Thoracic aorta (tissue), 2 donors: ENCODE measurements around the gene GABRB2. TPM values are rescaled to one million over a fixed set of nuclear protein-coding genes. Genes with fewer than 3 reads are reported as not detected.

Source experiments
- ATAC-seq: fragments of 150-250 bp; one replicate; pipeline ENCODE4 v1.8.0; 2017; ENCODE audit warnings: low read depth; ENCODE audit not compliant: insufficient number of reproducible peaks, low FRiP score
- DNase-seq: peaks from one replicate; pipeline ENCODE4 v3.0.0-alpha.2; 2020; ENCODE audit warnings: low spot score
- H3K27ac ChIP-seq, 2 donors: fragments of 200-600 bp; sonication (generic); 1 replicate in 1 of 2; 2 replicates in 1 of 2; pipeline ENCODE4 v1.5.1; 2016; ENCODE audit warnings: mild to moderate bottlenecking in 2 of 2, moderate library complexity in 2 of 2
- H3K27me3 ChIP-seq: fragments of 200-600 bp; sonication (generic); replicated peaks from 2 replicates; pipeline ENCODE4 v1.6.0; 2016; ENCODE audit warnings: mild to moderate bottlenecking; ENCODE audit not compliant: insufficient read depth
- H3K36me3 ChIP-seq: fragments of 200-600 bp; sonication (generic); one replicate; pipeline ENCODE4 v1.5.1; 2016
- H3K4me1 ChIP-seq, 2 donors: fragments of 200-600 bp; sonication (generic); 1 replicate in 1 of 2; 2 replicates in 1 of 2; pipeline versions ENCODE4 v1.5.1 to v1.6.0; 2016; ENCODE audit warnings: low read depth in 2 of 2, mild to moderate bottlenecking in 1 of 2; ENCODE audit not compliant: control insufficient read depth in 1 of 2
- H3K4me3 ChIP-seq: fragments of 200-600 bp; sonication (generic); 2 replicates; pipeline ENCODE4 v1.5.1; 2016; ENCODE audit warnings: mild to moderate bottlenecking
- H3K9me3 ChIP-seq: fragments of 200-600 bp; sonication (generic); 2 replicates; pipeline ENCODE4 v1.5.1; 2016
- total RNA-seq, 2 donors: library from RNA; depleted of rRNA; stranded (reverse); fragments of >200 nt; gene quantifications; one replicate each; pipeline versions ENCODE4 v1.1.0 to v1.2.3, GENCODE V29; 2016
- TF ChIP-seq, protein P1 (sequence below): fragments of 200-600 bp; sonication (generic); IDR thresholded peaks from one replicate; pipeline ENCODE4 v1.5.1; 2019; ENCODE audit warnings: antibody characterized with exemption

GABRB2 gene
- total RNA-seq, 2 donors from 2014 or later, result 0.27 to 0.78 TPM

- H3K9me3 ChIP-seq, result no peaks in the 10 kb centered on the region
- H3K4me3 ChIP-seq, result no peak overlapping the region
- ATAC-seq (no peak), DNase-seq (no peak)
- H3K4me1 ChIP-seq, result no peaks in the 10 kb centered on the region
- no peaks in the 10 kb centered on the region for H3K36me3 ChIP-seq
- H3K27ac ChIP-seq, result no peak overlapping the region
- TF ChIP-seq, protein P1, sequence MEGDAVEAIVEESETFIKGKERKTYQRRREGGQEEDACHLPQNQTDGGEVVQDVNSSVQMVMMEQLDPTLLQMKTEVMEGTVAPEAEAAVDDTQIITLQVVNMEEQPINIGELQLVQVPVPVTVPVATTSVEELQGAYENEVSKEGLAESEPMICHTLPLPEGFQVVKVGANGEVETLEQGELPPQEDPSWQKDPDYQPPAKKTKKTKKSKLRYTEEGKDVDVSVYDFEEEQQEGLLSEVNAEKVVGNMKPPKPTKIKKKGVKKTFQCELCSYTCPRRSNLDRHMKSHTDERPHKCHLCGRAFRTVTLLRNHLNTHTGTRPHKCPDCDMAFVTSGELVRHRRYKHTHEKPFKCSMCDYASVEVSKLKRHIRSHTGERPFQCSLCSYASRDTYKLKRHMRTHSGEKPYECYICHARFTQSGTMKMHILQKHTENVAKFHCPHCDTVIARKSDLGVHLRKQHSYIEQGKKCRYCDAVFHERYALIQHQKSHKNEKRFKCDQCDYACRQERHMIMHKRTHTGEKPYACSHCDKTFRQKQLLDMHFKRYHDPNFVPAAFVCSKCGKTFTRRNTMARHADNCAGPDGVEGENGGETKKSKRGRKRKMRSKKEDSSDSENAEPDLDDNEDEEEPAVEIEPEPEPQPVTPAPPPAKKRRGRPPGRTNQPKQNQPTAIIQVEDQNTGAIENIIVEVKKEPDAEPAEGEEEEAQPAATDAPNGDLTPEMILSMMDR, result no peak
- no peaks in the 10 kb centered on the region for H3K27me3 ChIP-seq
Measured at GRCh38 chr5:161481922-161482321, 64.6 kb downstream of the GABRB2 start.

DNA sequence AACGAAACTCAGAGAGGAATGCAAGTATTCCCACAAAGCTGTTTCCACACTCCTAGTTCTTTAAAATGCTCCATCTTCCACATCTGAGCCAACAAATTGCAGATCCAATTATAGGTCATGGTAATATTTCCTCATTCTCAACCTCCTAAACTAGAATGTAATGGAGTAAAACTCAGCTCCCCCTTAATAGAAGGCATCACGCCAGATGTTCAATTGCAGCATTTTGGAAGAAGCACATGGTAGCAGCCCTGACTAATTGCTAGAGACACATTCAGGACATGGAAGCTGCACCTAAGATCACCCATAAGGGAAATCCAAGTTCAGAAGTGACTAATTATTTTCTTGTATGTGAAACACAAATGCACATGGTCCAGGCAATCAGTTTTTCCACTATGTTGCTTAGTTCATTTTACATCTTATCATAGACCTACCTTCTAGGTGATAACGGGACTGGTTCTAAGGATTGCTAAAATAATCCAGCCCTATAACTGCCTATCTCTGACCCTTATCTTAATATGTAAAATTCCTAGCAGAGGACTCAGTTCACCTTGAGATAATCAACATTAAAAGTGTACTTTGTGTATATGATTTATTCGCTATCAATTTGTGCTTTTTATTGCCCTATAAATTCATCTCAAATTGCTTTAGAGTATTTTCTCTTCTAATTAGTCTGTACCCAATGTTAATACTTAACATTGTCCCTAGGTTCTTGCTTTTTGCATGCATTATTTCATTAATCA is 75.1 kb downstream of the GABRB2 start:
- ATAC-seq, result no peak
- no peaks in the 10 kb centered on the region for H3K4me1 ChIP-seq
- TF ChIP-seq, protein P1, result no peak

DNA sequence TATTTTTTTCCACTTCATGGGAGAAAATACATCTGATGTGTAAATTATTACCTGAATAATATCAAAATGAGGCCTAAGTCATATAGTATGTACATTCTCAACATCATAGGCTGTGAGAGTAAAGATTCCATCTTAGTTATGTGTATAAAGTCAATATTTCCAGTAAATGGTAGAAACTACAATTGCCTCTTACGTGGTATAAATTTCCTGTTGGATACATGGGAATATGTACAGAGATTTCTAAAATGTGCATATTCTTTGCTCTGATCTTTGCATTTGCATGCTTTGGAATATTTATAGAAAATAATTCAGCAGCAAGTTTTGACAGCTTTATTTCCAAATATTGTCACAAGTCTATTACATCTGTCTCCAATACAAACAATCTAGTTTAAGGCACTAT is 78.8 kb downstream of the GABRB2 start:
- DNase-seq, result no peak
- Histone ChIP-seq H3K36me3 (no peaks in the 10 kb centered on the region), H3K4me3 (no peak overlapping the region), H3K9me3 (no peaks in the 10 kb centered on the region), H3K27me3 (no peaks in the 10 kb centered on the region), H3K4me1 (no peaks in the 10 kb centered on the region), H3K27ac (no peak overlapping the region)
- no peak for ATAC-seq
- TF ChIP-seq, protein P1, result no peak

More for the DNA sequence above, 75.1 kb downstream of the GABRB2 start:
- no peak for DNase-seq
- H3K27ac ChIP-seq, result no peak overlapping the region
- H3K9me3 ChIP-seq, result no peaks in the 10 kb centered on the region
- H3K36me3 ChIP-seq, result no peaks in the 10 kb centered on the region
- H3K27me3 ChIP-seq, result no peaks in the 10 kb centered on the region
- H3K4me3 ChIP-seq, result no peak overlapping the region

DNA sequence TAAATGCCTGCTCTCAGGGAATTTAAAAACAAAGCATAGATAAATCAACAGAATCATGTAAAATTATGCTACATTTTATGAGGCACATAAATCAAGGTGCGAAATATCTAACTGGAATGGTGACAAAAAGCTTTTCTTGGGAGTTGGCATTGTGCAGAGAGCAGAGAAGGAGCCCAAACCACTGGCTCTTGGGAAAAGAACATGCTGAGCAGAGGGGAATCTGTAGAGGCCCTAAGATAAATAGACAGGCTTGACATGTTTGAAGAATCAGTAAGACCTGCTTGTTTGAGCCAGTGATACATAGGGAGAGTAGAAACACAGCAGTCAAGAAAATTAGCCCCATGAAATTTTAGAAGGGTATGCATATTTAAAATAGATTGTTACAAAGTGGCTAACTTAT is 85.8 kb downstream of the GABRB2 start:
- no peak for DNase-seq
- TF ChIP-seq, protein P1, result no peak
- H3K4me1 ChIP-seq, result no peaks in the 10 kb centered on the region

DNA sequence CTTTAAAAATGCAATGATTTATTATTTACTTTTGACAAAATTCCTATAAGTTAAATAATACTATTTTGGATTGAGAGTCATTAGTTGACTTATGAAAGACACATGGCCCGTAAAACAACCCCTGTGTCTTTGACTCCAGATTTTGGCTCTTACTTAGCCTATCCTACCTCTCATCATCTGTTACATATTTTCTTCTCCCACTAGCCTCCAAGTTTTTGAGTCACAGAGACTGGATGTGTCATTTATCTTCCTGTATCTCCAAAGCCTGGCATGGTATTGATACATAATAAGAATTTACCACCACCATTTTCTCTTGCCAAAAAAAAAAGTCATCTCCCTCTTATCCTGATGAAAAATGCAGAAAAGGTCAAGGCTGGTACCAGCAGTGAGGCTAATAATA is 99.9 kb downstream of the GABRB2 start:
- TF ChIP-seq, protein P1, result no peak

More for the DNA sequence above, 85.8 kb downstream of the GABRB2 start:
- Histone ChIP-seq H3K27ac (no peak overlapping the region), H3K36me3 (no peaks in the 10 kb centered on the region), H3K4me3 (no peak overlapping the region), H3K27me3 (no peaks in the 10 kb centered on the region), H3K9me3 (no peaks in the 10 kb centered on the region)
- ATAC-seq, result no peak

More for the DNA sequence above, 99.9 kb downstream of the GABRB2 start:
- no peaks in the 10 kb centered on the region for H3K27me3 ChIP-seq
- no peaks in the 10 kb centered on the region for H3K36me3 ChIP-seq
- H3K27ac ChIP-seq, result no peak overlapping the region
- no peak overlapping the region for H3K4me3 ChIP-seq
- no peaks in the 10 kb centered on the region for H3K9me3 ChIP-seq
- DNase-seq (no peak), ATAC-seq (no peak)
- H3K4me1 ChIP-seq, result no peaks in the 10 kb centered on the region
